G401 (cell line): ENCODE results near the gene TMEM169. TPM values are rescaled to one million over a fixed set of nuclear protein-coding genes. Genes with fewer than 3 reads are reported as not detected.
"Not testable (repeated sequence)": the region's sequence is repeated elsewhere in the genome, so short reads cannot be mapped to it uniquely, and the experiment has no call there.

ENCODE experiments used
- DNase-seq: peaks from one replicate; pipeline ENCODE4 v3.0.0-alpha.2; 2015; ENCODE audit warnings: low spot score
- in situ Hi-C: cut with HindIII; loops from 2 replicates; pipeline ENCODE4 v1.10.0; 2016; ENCODE audit warnings: low sequenced_read_pairs, mixed read lengths
- total RNA-seq: library from RNA; depleted of rRNA; stranded (reverse); fragments of >200 nt; shearing (Covaris generic); gene quantifications from 2 replicates; pipeline ENCODE4 v1.2.3, GENCODE V29; 2014

The TMEM169 gene
- total RNA-seq, 1 experiment from 2014 or later, result 0.37 TPM

DNA sequence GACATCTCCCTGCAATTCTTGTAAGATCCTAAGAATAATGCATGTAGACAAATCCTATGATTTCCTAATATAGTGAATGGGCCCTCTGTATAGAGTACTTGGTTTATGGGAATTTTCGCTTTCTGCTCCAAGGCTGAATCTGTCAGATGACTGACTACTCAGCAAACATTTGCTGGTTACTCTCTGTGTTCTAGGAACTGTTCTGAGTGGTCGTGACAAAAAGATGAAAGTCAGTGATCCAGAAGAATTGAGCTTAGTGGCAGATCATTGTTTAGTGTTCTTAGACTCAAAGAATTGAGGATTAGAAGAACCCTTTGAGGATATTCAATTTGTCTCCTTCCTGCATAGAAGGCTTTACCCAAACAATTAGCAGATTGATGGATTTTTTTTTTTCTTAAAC, 37.4 kb downstream of the TMEM169 start:
- no peak for DNase-seq
- in situ Hi-C loops, result no loop called here

- no peak for DNase-seq
Measured at GRCh38 chr2:216119986-216120385, 38.3 kb downstream of the TMEM169 start.

GRCh38 chr2:216121255-216121654, 39.5 kb downstream of the TMEM169 start:
- no peak for DNase-seq
- in situ Hi-C loops, result no loop called here

More at GRCh38 chr2:216119986-216120385, 38.3 kb downstream of the TMEM169 start:
- in situ Hi-C loops, result no loop called here

DNA sequence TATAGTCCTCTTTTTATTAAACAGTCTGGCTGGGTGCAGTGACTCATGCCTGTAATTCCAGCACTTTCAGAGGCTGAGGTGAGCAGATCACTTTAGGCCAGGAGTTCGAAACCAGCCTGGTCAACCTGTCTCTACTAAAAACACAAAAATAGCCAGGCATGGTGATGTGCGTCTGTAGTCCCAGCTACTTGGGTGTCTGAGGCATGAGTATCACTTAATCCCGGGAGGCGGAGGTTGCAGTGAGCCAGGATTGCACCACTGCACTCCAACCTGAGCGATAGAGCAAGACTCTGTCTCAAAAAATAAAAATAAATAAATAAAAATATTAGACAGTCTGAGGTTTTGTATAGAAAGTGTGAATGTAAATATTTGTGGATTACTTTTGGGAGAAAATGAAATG, 45.2 kb downstream of the TMEM169 start:
- in situ Hi-C loops, result no loop called here

DNA sequence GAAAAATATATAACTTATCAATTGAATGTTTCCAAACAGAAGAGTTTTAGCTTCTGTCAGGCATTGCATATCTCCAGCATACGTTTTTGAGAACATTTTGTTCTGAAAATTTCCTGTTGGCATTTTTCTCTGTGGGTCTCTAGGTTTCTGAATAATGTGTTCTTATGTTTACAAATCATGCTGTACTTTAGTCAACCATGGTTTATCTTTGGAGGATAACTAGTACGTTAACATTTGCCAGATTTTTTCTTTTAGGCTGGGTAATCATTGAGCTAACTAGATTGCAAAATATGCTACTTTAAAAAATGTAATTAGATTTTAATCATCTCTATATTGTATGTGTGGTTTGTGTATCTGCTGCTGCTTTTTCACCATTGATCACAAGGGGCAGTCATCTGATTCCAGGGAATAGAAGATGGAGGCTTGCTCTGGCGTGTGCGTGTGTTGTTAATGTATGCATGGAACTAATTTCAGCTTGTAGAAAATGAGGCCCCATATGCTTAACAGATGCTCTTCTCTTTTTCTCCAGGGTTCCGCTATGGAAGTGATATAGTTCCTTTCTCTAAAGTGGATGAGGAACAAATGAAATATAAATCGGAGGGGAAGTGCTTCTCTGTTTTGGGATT, 48.7 kb downstream of the TMEM169 start:
- DNase-seq, result no peak

More for the DNA sequence above, 45.2 kb downstream of the TMEM169 start:
- DNase-seq, result no peak

DNA sequence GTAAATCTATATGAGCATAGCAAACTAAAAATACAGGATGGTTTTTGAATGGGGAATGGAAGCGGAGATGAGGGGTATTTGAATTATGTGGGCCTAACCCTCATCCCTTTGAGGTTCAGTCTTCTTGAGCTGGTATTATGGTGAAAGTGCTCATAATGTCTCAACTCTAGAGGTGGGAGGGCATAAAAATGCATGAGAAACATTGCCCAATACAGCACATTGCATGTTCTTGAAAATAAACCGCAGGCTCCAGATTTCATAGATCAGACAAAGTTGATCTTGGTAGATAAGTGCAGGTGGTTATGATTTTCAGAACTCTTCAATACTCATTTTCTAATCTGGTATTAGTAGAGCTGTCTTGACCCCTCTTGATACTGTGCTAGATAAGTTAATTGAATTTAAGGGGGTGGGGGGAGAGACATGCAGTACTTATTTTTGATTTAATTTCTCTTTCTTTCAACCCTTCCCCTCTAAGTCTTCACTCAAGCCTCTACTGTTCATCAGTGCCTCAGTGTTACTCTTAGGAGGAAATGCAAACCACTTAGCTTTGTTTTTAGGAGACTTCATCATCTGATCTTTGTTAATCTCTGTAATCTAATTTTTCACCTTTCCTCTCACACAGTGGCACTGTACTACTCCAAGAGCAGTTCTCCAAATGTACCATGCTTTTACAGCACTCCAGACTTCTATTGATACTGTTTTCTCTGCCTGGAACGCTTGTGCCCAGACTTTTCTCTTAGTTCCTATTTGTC, 49.6 kb downstream of the TMEM169 start:
- in situ Hi-C loops, result no loop called here
- DNase-seq, result no peak

More for the DNA sequence above, 48.7 kb downstream of the TMEM169 start:
- in situ Hi-C loops, result no loop called here

DNA sequence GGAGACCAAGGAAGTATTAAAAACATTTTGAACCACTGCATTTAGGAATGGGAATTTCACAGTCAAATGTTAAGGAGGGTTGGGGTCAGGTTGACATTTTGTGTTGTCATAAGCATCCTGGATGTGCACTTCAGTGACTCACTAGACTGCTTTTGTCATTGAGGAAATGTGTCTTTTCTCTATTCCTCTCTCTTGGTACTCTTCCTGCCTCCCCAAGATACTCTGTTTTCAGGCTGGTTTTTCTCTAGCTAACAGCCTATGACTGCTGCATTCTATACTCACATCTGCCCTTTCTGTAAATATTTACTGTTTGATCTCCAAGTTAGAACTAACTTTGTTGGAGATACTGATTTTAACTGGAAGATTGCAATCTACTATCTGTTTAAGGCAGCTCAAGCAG, 50.9 kb downstream of the TMEM169 start:
- in situ Hi-C loops, result no loop called here
- no peak for DNase-seq

GRCh38 chr2:216133397-216133796, 51.7 kb downstream of the TMEM169 start:
- in situ Hi-C loops, result no loop called here
- DNase-seq, result no peak

DNA sequence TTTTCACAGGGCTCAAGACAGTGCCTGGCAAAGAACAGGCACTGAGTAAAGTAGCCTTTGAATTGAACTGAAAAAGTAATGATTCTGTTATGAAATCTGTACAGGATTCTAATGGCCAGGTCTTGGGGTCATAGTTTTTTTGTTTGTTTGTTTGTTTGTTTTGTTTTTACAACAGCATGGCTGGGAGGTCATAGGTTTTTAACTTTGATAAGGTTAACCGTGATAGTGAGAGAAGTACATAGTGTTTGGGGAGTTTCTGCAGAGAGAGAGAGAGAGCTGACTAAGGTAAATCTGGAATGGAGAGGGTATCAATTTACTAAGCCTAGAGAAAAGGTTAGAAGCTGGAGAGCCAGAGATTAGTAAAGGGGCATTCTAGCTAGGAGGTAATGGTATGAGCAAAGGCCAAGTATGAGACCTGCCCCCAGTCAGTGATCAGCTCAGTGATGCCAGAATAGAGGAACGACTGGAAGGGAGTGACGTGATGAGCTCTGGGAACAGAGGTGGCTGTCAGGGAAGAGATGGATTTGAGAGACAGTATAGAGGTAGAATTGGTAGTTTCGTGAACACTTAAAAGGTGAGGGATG, 53.3 kb downstream of the TMEM169 start:
- in situ Hi-C loops, result no loop called here
- no peak for DNase-seq

- no peak for DNase-seq
- in situ Hi-C loops, result no loop called here
Measured at GRCh38 chr2:216139884-216140283, 58.2 kb downstream of the TMEM169 start.

DNA sequence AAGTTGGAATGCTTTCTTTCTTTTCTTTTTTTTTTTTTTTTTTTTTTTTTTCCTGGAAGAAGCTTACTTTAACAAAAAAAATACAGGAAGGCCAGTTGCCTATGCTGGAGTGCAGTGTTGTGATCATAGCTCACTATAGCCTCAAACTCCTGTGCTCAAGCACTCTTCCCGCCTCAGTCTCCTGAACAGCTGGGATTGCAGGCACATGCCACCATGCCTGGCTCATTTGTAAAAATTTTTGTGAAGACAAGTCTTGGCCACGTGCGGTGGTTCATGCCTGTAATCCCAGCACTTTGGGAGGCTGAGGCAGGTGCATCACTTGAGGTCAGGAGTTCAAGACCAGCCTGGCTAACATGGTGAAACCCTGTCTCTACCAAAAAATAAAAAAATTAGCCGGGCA, 59.8 kb downstream of the TMEM169 start:
- DNase-seq, in situ Hi-C loops: not testable (repeated sequence)

DNA sequence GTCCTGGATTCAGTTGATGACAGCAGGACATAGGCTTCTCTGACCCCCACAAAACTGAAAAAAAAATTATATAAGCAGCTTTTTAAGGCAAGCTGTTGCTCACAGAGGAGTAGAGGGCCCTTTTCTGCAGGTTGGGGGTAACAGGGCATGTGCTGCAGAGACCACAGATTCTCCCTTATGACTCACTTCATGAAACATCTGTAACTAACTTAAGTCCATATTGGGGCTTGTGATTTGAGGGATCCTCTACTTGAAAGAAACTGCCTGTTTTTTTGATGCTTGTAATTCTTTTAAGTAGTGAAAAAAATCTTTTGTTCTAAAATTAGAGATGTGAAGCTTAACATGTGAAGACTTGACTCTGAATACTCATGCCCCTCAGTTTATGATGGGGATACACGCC, 60.8 kb downstream of the TMEM169 start:
- in situ Hi-C loops, result no loop called here
- DNase-seq, result no peak

- in situ Hi-C loops, result no loop called here
Measured at GRCh38 chr2:216144372-216144771, 62.7 kb downstream of the TMEM169 start.

DNA sequence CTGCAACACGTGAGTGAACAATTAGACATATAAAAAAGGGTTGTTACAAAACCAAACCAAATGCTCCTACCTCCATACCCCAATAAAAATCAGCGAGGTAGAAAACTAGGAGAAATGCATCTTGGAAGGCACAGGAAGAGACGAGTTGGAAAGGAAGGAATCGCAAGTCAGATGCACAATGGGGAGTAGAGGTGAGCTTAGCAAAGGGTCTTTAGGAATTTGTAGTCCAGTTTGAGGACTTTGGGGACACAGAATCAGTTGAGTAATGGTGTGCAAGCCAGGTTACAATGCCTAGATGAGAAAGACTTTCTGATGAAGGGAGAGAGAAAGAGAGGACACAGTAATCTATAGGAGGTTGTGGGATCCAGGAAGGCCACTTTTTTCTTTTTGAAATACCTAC, 63.1 kb downstream of the TMEM169 start:
- no peak for DNase-seq
- in situ Hi-C loops, result no loop called here

More at GRCh38 chr2:216144372-216144771, 62.7 kb downstream of the TMEM169 start:
- no peak for DNase-seq

GRCh38 chr2:216146573-216146972, 64.9 kb downstream of the TMEM169 start:
- no peak for DNase-seq
- in situ Hi-C loops, result no loop called here

- in situ Hi-C loops, result no loop called here
- no peak for DNase-seq
Measured at GRCh38 chr2:216147172-216148131, 65.7 kb downstream of the TMEM169 start.

DNA sequence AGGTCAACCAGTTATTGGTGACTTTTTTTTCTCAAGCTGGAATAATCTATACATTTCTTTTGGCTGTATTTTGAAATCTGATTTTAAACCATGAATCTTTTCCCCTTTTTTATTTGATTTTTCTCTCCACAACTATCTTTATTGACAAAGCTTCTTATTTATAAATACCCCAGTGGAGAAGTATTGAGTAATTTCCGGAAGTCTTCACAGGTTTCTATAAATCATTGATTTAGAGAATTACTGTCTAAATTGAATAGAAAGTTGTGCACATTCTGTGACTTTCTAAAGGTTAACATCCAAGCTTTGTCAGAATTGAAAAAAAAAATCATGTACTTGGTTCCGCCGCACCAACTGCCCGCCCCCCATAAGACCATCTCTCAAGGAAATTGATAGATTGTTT, 67.3 kb downstream of the TMEM169 start:
- no peak for DNase-seq
- in situ Hi-C loops, result no loop called here

DNA sequence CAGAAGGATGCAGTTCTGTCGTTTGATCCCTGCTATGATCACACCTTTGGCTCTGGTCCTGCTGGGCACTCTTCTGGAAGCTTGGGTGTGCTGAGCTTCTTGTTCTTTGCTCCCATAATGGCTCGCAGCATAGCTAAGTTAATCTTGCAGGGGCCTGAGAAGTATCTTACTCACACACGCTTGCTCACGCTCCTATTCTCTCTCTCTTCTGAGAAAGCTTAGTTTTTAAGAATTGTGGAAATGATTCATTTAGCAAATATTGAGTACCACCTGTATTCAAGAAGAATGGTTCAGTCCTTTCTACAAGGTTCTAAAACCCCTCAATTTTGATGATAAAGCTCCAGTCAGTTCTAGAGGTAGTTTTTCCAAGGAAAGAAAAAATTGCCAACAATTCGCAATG, 68.0 kb downstream of the TMEM169 start:
- in situ Hi-C loops, result no loop called here
- no peak for DNase-seq

DNA sequence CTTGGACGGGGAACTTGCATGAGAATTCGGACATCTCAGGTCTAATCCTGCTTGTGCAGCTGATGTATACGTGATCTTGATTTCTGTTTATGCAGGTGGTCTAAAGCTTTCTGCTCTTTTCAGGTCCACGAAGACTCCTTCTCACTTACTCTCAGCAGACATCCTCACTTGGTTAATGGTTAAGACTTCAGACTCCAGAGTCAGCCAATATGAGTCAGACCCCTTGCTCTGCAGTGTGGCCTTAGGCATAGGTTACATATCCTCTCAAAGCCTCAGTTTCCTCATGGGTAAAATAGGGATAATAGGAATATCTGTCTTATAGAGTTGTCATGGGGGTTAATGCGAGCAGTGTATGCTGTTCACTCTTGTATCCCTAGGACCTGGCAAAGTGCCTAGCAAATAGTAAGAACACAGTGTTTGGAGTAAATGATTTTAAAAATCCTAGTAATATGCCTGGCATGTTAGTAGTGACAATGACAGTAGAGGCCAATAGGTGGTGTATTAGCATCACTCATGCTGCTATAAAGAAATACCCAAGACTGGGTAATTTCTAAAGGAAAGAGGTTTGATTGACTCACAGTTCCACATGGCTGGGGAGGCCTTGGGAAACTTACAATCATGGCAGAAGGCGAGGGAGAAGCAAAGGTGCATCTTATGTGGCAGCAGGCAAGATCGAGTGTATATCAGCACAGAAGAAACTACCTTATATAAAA, 69.8 kb downstream of the TMEM169 start:
- no peak for DNase-seq
- in situ Hi-C loops, result no loop called here
